Transverse colon (tissue), 4 donors: Measurements from ENCODE around the gene ISX. TPM values are rescaled to one million over a fixed set of nuclear protein-coding genes. Genes with fewer than 3 reads are reported as not detected.

Source experiments
- DNase-seq: peaks from one replicate; pipeline ENCODE4 v3.0.0-alpha.2; 2019
- H3K27ac ChIP-seq, 4 donors: fragments of 200-600 bp; sonication (generic); 2 replicates each; pipeline ENCODE4 v1.5.1; 2016 to 2018; ENCODE audit warnings: inconsistent platforms in 4 of 4
- H3K27me3 ChIP-seq: fragments of 200-600 bp; sonication (generic); 2 replicates; pipeline ENCODE4 v1.5.1; 2017; ENCODE audit warnings: inconsistent platforms
- H3K36me3 ChIP-seq, 4 donors: fragments of 200-600 bp; sonication (generic); 2 replicates each; pipeline ENCODE4 v1.5.1; 2017 to 2019; ENCODE audit warnings: inconsistent platforms in 4 of 4
- H3K4me1 ChIP-seq, 4 donors: fragments of 200-600 bp; sonication (generic); 2 replicates each; pipeline ENCODE4 v1.5.1; 2017 to 2020; ENCODE audit warnings: inconsistent platforms in 4 of 4
- H3K4me3 ChIP-seq, 4 donors: fragments of 200-600 bp; sonication (generic); 1 replicate in 1 of 4; 2 replicates in 3 of 4; pipeline versions ENCODE4 v1.5.1 to v1.6.1; 2017 to 2019; ENCODE audit warnings: inconsistent platforms in 4 of 4
- H3K9me3 ChIP-seq, 2 donors: fragments of 200-600 bp; sonication (generic); 2 replicates each; pipeline ENCODE4 v1.5.1; 2017 to 2019; ENCODE audit warnings: inconsistent platforms in 2 of 2
- EP300 ChIP-seq: sonication (generic); formaldehyde crosslinking; IDR thresholded peaks from one replicate; pipeline ENCODE4 v1.6.1; 2017; ENCODE audit warnings: antibody characterized with exemption, low read depth
- POLR2A ChIP-seq: fragments of 450-650 bp; IDR thresholded peaks from one replicate; pipeline ENCODE4 v1.6.1; 2016; ENCODE audit warnings: antibody characterized with exemption, mild to moderate bottlenecking, moderate library complexity
- POLR2AphosphoS5 ChIP-seq, 3 donors: sonication (generic); formaldehyde crosslinking; IDR thresholded peaks; one replicate each; pipeline ENCODE4 v1.6.1; 2016; ENCODE audit warnings: antibody characterized with exemption in 3 of 3
- WGBS, 2 donors: methylation state at CpG; one replicate each; pipeline ENCODE4 v1.1.5; 2018; ENCODE audit warnings: low coverage in 1 of 2; 5-methylcytosine and 5-hydroxymethylcytosine counted together
- in situ Hi-C, 4 donors: fragments of 200-750 bp; cut with MboI; loops; one replicate each; pipeline versions ENCODE4 v1.15.0 to v1.15.1; 2017; ENCODE audit warnings: low sequenced_read_pairs in 3 of 4, low pct_ligation_motif_present in 1 of 4, low pct_unique_long_range_greater_than_20kb in 1 of 4
- intact Hi-C: fragments of 100-400 bp; cut with DNase I; formaldehyde crosslinking; loops from one replicate; pipeline ENCODE4 v1.15.1; 2023; ENCODE audit warnings: low total_unique reads
- total RNA-seq, 4 donors: library from RNA; depleted of rRNA; stranded (reverse); fragments of >200 nt; gene quantifications; one replicate each; pipeline ENCODE4 v1.1.0, GENCODE V29; 2016
- TF ChIP-seq, protein P1 (sequence below), 5 experiments: fragments of 200-600 bp in 3 of 5; fragments of 450-650 bp in 2 of 5; sonication (generic) in 3 of 5; IDR thresholded peaks; 1 replicate in 2 of 5; 2 replicates in 3 of 5; pipeline ENCODE4 v1.5.1; 2016 to 2017; ENCODE audit warnings: antibody characterized with exemption in 5 of 5, inconsistent platforms in 3 of 5, mild to moderate bottlenecking in 2 of 5, moderate library complexity in 1 of 5

ISX gene
- total RNA-seq, 4 donors from 2014 or later: 32.6 to 159 (median 84.4) TPM

DNA sequence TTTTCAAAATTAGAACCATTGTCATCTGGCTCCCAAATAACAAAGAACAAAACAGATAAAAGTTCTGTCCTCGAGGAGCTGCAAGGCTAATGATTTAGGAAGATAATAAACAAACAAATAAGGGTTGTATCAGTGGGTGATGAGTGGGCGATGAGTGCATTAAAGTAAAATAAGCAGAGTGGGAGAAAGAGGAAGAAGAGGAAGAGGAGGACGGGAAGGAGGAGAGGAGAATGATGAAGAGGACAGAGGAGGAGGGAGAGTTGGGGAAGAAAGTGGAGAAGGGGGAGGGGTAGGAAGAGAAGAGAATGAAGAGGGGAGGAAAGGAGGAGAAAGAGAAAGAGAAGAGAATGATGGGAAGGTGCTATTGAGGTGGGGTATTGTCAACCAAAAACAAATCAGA lies 33.4 kb upstream of the ISX start:
- Histone ChIP-seq H3K27me3 (peaks cover 14% of the 10 kb centered on the region), H3K27ac (no peak overlapping the region), H3K4me1 (no peaks in the 10 kb centered on the region), H3K9me3 (no peaks in the 10 kb centered on the region), H3K4me3 (no peak overlapping the region), H3K36me3 (no peaks in the 10 kb centered on the region)
- 49 to 52% methylated on average over 3 of the region's 3 CpGs for WGBS, 2 donors
- intact Hi-C loops: no loop called here
- DNase-seq: no peak
- TF ChIP-seq EP300 (no peak), POLR2A (no peak), POLR2AphosphoS5 (IDR thresholded peaks at IDR 0.05) (no peak)
- TF ChIP-seq, protein P1, sequence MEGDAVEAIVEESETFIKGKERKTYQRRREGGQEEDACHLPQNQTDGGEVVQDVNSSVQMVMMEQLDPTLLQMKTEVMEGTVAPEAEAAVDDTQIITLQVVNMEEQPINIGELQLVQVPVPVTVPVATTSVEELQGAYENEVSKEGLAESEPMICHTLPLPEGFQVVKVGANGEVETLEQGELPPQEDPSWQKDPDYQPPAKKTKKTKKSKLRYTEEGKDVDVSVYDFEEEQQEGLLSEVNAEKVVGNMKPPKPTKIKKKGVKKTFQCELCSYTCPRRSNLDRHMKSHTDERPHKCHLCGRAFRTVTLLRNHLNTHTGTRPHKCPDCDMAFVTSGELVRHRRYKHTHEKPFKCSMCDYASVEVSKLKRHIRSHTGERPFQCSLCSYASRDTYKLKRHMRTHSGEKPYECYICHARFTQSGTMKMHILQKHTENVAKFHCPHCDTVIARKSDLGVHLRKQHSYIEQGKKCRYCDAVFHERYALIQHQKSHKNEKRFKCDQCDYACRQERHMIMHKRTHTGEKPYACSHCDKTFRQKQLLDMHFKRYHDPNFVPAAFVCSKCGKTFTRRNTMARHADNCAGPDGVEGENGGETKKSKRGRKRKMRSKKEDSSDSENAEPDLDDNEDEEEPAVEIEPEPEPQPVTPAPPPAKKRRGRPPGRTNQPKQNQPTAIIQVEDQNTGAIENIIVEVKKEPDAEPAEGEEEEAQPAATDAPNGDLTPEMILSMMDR (IDR thresholded peaks at IDR 0.05): no peak
- in situ Hi-C loops: loop anchor here in 1 of 4 donors (10.0 kb wide), 1 partner anchor 112 kb away; no protein-coding TSS in a partner anchor

DNA sequence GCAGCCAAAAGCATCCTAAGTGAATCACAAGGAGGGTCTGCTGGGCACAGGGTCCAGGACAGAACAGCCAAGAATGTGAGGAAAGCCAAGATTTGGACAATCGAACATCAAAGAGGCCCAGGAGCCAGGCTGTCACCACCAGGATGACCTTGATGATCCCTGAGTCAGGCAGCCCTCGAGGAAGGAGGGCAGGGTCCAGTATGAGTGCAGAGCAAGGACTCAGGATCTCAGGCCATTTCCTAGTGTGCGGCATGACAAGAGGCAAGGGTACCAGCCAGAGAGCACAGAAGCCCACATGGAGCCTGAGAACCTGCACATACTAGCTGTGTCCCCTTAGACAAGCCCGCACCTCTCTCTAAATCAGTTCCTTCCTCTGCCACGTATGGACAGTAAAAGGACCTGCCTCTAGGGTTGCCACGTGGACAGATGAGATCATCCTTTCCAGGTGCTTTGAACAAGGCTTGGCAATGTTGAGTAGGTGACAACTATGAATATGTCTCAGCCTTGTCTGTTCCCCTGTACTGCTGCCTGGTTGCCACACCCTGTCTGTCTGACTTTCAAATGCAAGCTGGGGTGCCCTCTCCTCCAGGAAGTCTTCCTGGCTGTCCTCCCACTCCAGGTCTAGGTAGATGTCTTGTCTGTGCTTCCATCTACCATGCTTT lies 32.2 kb upstream of the ISX start:
- in situ Hi-C loops: loop anchor here in 1 of 4 donors (10.0 kb wide), 1 partner anchor 111 kb away; no protein-coding TSS in a partner anchor
- Histone ChIP-seq H3K4me3 (no peak overlapping the region), H3K9me3 (no peaks in the 10 kb centered on the region), H3K27ac (no peak overlapping the region), H3K4me1 (no peaks in the 10 kb centered on the region), H3K36me3 (no peaks in the 10 kb centered on the region), H3K27me3 (peaks cover 14% of the 10 kb centered on the region)
- no peak for DNase-seq
- intact Hi-C loops: no loop called here
- WGBS, 2 donors: 54% methylated on average over 6 of the region's 6 CpGs; no CpG with 5 or more reads in 1 of the 2 donors
- TF ChIP-seq POLR2A (no peak), POLR2AphosphoS5 (IDR thresholded peaks at IDR 0.05) (no peak), EP300 (no peak)
- TF ChIP-seq, protein P1 (IDR thresholded peaks at IDR 0.05): no peak

DNA sequence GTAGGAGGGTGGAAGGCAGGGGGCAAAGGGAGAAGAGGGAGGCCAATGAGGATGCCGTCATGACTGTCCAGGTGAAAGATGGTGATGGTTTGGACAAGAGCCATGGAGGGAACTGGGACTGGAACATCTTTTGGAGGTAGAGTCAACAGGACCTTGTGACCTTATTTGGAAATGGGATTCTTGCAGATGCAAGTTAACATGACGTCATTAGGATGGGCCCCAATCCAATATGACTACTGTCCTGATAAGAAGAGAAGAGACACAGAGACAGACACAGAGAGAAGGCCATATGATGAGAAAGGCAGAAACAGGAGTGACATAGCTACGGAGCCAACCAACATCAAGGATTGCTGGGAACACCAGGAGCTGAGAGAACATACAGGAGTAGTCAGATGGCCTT lies 31.0 kb upstream of the ISX start:
- no peaks in the 10 kb centered on the region for H3K4me1 ChIP-seq
- no peaks in the 10 kb centered on the region for H3K9me3 ChIP-seq
- 56 to 68% methylated on average over 3 of the region's 3 CpGs for WGBS, 2 donors
- intact Hi-C loops: no loop called here
- H3K27me3 ChIP-seq: peaks cover 11% of the 10 kb centered on the region
- DNase-seq: no peak
- in situ Hi-C loops: loop anchor here in 1 of 4 donors (10.0 kb wide), 1 partner anchor 110 kb away; no protein-coding TSS in a partner anchor
- no peaks in the 10 kb centered on the region for H3K36me3 ChIP-seq
- TF ChIP-seq POLR2A: no peak
- TF ChIP-seq POLR2AphosphoS5 (IDR thresholded peaks at IDR 0.05): no peak
- no peak for TF ChIP-seq EP300
- TF ChIP-seq, protein P1 (IDR thresholded peaks at IDR 0.05): no peak
- H3K4me3 ChIP-seq: no peak overlapping the region
- no peak overlapping the region for H3K27ac ChIP-seq

DNA sequence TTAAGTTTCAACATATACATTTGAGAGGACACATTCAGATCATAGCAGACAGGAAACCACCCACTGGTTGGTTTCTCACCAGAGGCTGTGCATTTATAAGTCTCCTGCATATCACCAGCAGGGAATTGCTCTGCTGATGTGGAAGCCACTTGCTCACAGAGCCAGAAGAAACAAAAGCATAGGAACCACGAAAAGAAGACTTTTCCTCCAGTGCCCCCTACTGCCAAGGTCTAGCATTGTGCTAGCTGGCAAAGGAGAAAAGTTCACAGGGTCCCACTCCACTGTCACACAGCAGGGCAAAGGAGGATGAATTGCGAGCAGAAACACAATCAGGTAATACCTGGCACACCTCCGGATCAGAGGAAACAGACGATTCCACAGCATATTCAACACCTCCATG lies 28.9 kb upstream of the ISX start:
- no peak for TF ChIP-seq POLR2A
- no peaks in the 10 kb centered on the region for H3K36me3 ChIP-seq
- no peaks in the 10 kb centered on the region for H3K27me3 ChIP-seq
- no peaks in the 10 kb centered on the region for H3K9me3 ChIP-seq
- intact Hi-C loops: no loop called here
- H3K4me3 ChIP-seq: no peak overlapping the region
- no peak overlapping the region for H3K27ac ChIP-seq
- DNase-seq: no peak
- in situ Hi-C loops: loop anchor here in 1 of 4 donors (10.0 kb wide), 1 partner anchor 108 kb away; no protein-coding TSS in a partner anchor
- no peaks in the 10 kb centered on the region for H3K4me1 ChIP-seq
- 59% methylated on average over 4 of the region's 4 CpGs; no CpG with 5 or more reads in 1 of the 2 donors for WGBS, 2 donors
